ENCODE measurements around the gene SMIM14.

SMIM14 gene

DNA sequence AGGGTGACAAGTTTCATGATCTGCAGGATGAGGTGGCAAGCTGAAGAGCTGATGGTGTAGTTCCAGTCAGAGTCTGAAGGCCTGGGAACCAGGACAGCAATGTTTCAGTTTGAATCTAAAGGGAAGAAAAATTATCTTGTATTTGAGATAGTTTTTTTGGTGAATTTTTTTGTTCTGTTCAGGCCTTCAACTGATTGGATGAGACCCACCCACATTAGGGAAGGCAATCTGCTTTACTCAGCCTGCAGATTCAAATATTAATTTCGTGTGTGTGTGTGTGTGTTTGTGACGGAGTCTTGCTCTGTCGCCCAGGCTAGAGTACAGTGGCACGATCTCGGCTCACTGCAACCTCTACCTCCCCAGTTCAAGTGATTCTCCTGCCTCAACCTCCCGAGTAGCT is 22.1 kb upstream of the SMIM14 start:
- H3K4me2 ChIP-seq (ENCODE audit: low read depth, low read length, poor library complexity, severe bottlenecking) = no peak overlapping the region

DNA sequence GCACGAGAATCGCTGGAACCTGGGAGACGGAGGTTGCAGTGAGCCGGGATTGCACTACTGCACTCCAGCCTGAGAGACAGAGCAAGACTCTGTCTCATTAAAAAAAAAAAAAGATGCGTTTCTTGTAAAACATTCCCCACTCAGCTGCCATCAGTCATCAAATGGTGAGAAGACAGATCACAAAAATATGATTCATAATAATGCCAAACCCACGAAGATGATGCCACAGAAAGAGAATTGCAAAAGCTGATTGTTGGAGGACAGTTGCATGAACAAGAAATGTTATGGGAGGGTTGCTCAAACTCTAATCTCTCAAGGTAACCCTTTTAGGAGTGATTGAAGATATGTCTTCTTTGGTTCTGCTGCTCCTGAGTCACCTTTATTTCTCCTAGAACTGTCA is 21.4 kb upstream of the SMIM14 start:
- H3K4me2 ChIP-seq (ENCODE audit: low read depth, low read length, poor library complexity, severe bottlenecking) = no peak overlapping the region
- H2AFZ ChIP-seq (ENCODE audit: low read depth, low read length, severe bottlenecking) = no peak overlapping the region
- TF ChIP-seq EZH2phosphoT487 (conservative IDR thresholded peaks at IDR 0.05; ENCODE audit: low read length) = no peak
- TF ChIP-seq, protein P1, sequence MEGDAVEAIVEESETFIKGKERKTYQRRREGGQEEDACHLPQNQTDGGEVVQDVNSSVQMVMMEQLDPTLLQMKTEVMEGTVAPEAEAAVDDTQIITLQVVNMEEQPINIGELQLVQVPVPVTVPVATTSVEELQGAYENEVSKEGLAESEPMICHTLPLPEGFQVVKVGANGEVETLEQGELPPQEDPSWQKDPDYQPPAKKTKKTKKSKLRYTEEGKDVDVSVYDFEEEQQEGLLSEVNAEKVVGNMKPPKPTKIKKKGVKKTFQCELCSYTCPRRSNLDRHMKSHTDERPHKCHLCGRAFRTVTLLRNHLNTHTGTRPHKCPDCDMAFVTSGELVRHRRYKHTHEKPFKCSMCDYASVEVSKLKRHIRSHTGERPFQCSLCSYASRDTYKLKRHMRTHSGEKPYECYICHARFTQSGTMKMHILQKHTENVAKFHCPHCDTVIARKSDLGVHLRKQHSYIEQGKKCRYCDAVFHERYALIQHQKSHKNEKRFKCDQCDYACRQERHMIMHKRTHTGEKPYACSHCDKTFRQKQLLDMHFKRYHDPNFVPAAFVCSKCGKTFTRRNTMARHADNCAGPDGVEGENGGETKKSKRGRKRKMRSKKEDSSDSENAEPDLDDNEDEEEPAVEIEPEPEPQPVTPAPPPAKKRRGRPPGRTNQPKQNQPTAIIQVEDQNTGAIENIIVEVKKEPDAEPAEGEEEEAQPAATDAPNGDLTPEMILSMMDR (IDR thresholded peaks at IDR 0.05; ENCODE audit: insufficient read depth, low read length, poor library complexity, severe bottlenecking) = no peak

More for the DNA sequence above, 22.1 kb upstream of the SMIM14 start:
- H3K79me2 ChIP-seq (ENCODE audit: insufficient read depth, low read length) = no peaks in the 10 kb centered on the region
- H4K20me1 ChIP-seq (ENCODE audit: low read depth, low read length) = no peaks in the 10 kb centered on the region
- H3K9me3 ChIP-seq (ENCODE audit: insufficient read depth, low read length) = no peaks in the 10 kb centered on the region
- no peaks in the 10 kb centered on the region for H3F3A ChIP-seq (ENCODE audit: insufficient read depth)
- H2AFZ ChIP-seq (ENCODE audit: low read depth, low read length, severe bottlenecking) = no peak overlapping the region
- no peak overlapping the region for H3K27ac ChIP-seq (ENCODE audit: low read depth, low read length)
- H3K9ac ChIP-seq (ENCODE audit: low read length) = no peak overlapping the region
- no peaks in the 10 kb centered on the region for H3K9me2 ChIP-seq (replicated peaks; ENCODE audit: insufficient read depth, low read length)
- H3K27me3 ChIP-seq (ENCODE audit: low read length) = no peaks in the 10 kb centered on the region
- H3K36me3 ChIP-seq (ENCODE audit: low read length) = no peaks in the 10 kb centered on the region
- no peak overlapping the region for H3K4me3 ChIP-seq (ENCODE audit: insufficient read depth, low read length, poor library complexity, severe bottlenecking)
- TF ChIP-seq, protein P1 (IDR thresholded peaks at IDR 0.05; ENCODE audit: insufficient read depth, low read length, poor library complexity, severe bottlenecking) = no peak
- no peak for TF ChIP-seq EZH2phosphoT487 (conservative IDR thresholded peaks at IDR 0.05; ENCODE audit: low read length)

GRCh38 chr4:39658756-39659155 is 20.1 kb upstream of the SMIM14 start:
- Histone ChIP-seq H3F3A (ENCODE audit: insufficient read depth) (no peaks in the 10 kb centered on the region), H3K9ac (ENCODE audit: low read length) (no peak overlapping the region), H3K9me3 (ENCODE audit: insufficient read depth, low read length) (no peaks in the 10 kb centered on the region), H3K36me3 (ENCODE audit: low read length) (no peaks in the 10 kb centered on the region), H3K4me3 (ENCODE audit: insufficient read depth, low read length, poor library complexity, severe bottlenecking) (no peak overlapping the region), H3K27me3 (ENCODE audit: low read length) (no peaks in the 10 kb centered on the region), H3K27ac (ENCODE audit: low read depth, low read length) (no peak overlapping the region), H4K20me1 (ENCODE audit: low read depth, low read length) (no peaks in the 10 kb centered on the region), H2AFZ (ENCODE audit: low read depth, low read length, severe bottlenecking) (no peak overlapping the region), H3K4me2 (ENCODE audit: low read depth, low read length, poor library complexity, severe bottlenecking) (no peak overlapping the region), H3K9me2 (replicated peaks; ENCODE audit: insufficient read depth, low read length) (no peaks in the 10 kb centered on the region), H3K79me2 (ENCODE audit: insufficient read depth, low read length) (no peaks in the 10 kb centered on the region)
- no peak for TF ChIP-seq EZH2phosphoT487 (conservative IDR thresholded peaks at IDR 0.05; ENCODE audit: low read length)
- TF ChIP-seq, protein P1 (IDR thresholded peaks at IDR 0.05; ENCODE audit: insufficient read depth, low read length, poor library complexity, severe bottlenecking) = peak; percentile 31

More for the DNA sequence above, 21.4 kb upstream of the SMIM14 start:
- H3K9me3 ChIP-seq (ENCODE audit: insufficient read depth, low read length) = no peaks in the 10 kb centered on the region
- no peak overlapping the region for H3K27ac ChIP-seq (ENCODE audit: low read depth, low read length)
- no peaks in the 10 kb centered on the region for H3K79me2 ChIP-seq (ENCODE audit: insufficient read depth, low read length)
- no peak overlapping the region for H3K4me3 ChIP-seq (ENCODE audit: insufficient read depth, low read length, poor library complexity, severe bottlenecking)
- no peak overlapping the region for H3K9ac ChIP-seq (ENCODE audit: low read length)
- no peaks in the 10 kb centered on the region for H3K36me3 ChIP-seq (ENCODE audit: low read length)
- H3F3A ChIP-seq (ENCODE audit: insufficient read depth) = no peaks in the 10 kb centered on the region
- H3K9me2 ChIP-seq (replicated peaks; ENCODE audit: insufficient read depth, low read length) = no peaks in the 10 kb centered on the region
- H4K20me1 ChIP-seq (ENCODE audit: low read depth, low read length) = no peaks in the 10 kb centered on the region
- no peaks in the 10 kb centered on the region for H3K27me3 ChIP-seq (ENCODE audit: low read length)
